ENCODE results near the gene CSF1R.
"Not testable (repeated sequence)": the region's sequence is repeated elsewhere in the genome, so short reads cannot be mapped to it uniquely, and the experiment has no call there.

Gene CSF1R

GRCh38 chr5:150054569-150054968, 31.8 kb downstream of the CSF1R start:
- DNase-seq (ENCODE audit: low read depth): no peak

- DNase-seq (ENCODE audit: low read depth): no peak
These were observed 32.5 kb downstream of the CSF1R start for GRCh38 chr5:150053713-150054392.

- DNase-seq (ENCODE audit: low read depth): peak; percentile 83
These were observed 33.2 kb downstream of the CSF1R start for GRCh38 chr5:150052956-150053712.

GRCh38 chr5:150052226-150052955, 34.0 kb downstream of the CSF1R start:
- no peak for DNase-seq (ENCODE audit: low read depth)

GRCh38 chr5:150051657-150052195, 34.6 kb downstream of the CSF1R start:
- DNase-seq (ENCODE audit: low read depth): no peak

GRCh38 chr5:150050172-150050811, 36.1 kb downstream of the CSF1R start:
- DNase-seq (ENCODE audit: low read depth): peak; percentile 77

- no peak for DNase-seq (ENCODE audit: low read depth)
These were observed 40.3 kb downstream of the CSF1R start for GRCh38 chr5:150046031-150046430.

GRCh38 chr5:150045549-150045948, 40.8 kb downstream of the CSF1R start:
- no peak for DNase-seq (ENCODE audit: low read depth)

GRCh38 chr5:150044712-150045111, 41.6 kb downstream of the CSF1R start:
- no peak for DNase-seq (ENCODE audit: low read depth)

- peak; percentile 86 for DNase-seq (ENCODE audit: low read depth)
These were observed 42.0 kb downstream of the CSF1R start for GRCh38 chr5:150044329-150044681.

- DNase-seq (ENCODE audit: low read depth): no peak
These were observed 42.6 kb downstream of the CSF1R start for GRCh38 chr5:150043657-150044328.

GRCh38 chr5:150042459-150042858, 43.9 kb downstream of the CSF1R start:
- no peak for DNase-seq (ENCODE audit: low read depth)

- DNase-seq (ENCODE audit: low read depth): no peak
These were observed 47.8 kb downstream of the CSF1R start for GRCh38 chr5:150038547-150038946.

- DNase-seq (ENCODE audit: low read depth): peak; percentile 99
These were observed 49.8 kb downstream of the CSF1R start for GRCh38 chr5:150036513-150036912.

GRCh38 chr5:150035139-150035895, 51.0 kb downstream of the CSF1R start:
- no peak for DNase-seq (ENCODE audit: low read depth)

- peak; percentile 73 for DNase-seq (ENCODE audit: low read depth)
These were observed 51.7 kb downstream of the CSF1R start for GRCh38 chr5:150034662-150035061.

GRCh38 chr5:150033334-150033733, 53.0 kb downstream of the CSF1R start:
- no peak for DNase-seq (ENCODE audit: low read depth)

GRCh38 chr5:150028047-150028446, 58.3 kb downstream of the CSF1R start:
- DNase-seq (ENCODE audit: low read depth): not testable (repeated sequence)

- no peak for DNase-seq (ENCODE audit: low read depth)
These were observed 59.6 kb downstream of the CSF1R start for GRCh38 chr5:150026682-150027172.

GRCh38 chr5:150024346-150024984, 61.9 kb downstream of the CSF1R start:
- DNase-seq (ENCODE audit: low read depth): no peak
